ENCODE data around the gene VAMP4.

DNA sequence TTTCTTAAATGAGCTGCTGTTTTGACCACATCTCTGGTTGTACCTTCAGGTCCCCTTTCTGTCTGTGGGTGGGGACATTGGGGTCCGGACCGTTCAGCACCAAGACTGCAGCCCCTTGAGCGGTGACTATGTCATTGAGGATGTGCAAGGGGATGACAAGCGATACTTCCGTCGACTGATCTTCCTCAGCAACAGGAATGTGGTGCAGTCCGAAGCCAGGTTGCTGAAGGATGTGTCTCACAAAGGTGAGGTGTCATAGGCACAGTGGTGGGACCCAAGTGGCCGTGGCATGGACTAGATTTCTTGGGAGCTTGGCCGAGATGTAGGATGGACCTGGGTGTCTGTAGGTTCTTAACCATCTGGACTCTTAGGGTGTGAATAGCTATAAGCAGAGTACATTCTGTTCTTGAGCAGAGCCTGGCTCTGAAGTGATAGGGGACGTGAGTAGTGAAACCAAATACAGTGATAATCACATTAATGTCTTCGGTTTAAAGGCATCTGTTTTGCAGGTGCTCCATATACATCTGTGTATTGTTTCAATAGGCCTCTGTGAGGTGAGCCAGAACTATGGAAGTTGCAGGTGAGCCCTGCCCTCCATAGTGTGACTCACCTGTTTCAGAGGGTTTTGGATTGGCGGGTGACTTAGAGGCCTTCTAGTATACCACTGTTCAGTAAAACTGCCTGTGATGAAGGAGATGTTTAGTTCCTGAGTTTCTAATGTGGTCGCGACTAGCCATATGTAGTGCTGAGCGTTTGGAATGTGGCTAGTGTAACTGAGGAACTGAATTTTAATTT, 46.0 kb upstream of the VAMP4 start:
- TF ChIP-seq EZH2 (IDR thresholded peaks at IDR 0.05) (no peak), POLR2AphosphoS5 (IDR thresholded peaks at IDR 0.05; ENCODE audit: borderline replicate concordance, low read depth, low read length) (no peak)

Measured in SK-N-MC (cell line).